OCI-LY1 (cell line): ENCODE data around the gene TEX26.

Experiments used
- CTCF ChIP-seq: fragments of 200-600 bp; sonication (generic), shearing (Covaris generic); IDR thresholded peaks from 2 replicates; pipeline ENCODE4 v1.5.1; 2017; ENCODE audit warnings: mild to moderate bottlenecking, antibody characterized with exemption, low read length, moderate library complexity, mixed read lengths
- EZH2 ChIP-seq: fragments of 200-600 bp; sonication (generic), shearing (Covaris generic); IDR thresholded peaks from 2 replicates; pipeline ENCODE4 v1.8.0; 2017; ENCODE audit warnings: borderline replicate concordance, mixed run types, mild to moderate bottlenecking, antibody characterized with exemption, low read length, moderate library complexity, mixed read lengths

- no peak for TF ChIP-seq CTCF
- no peak for TF ChIP-seq EZH2
Observed at GRCh38 chr13:30995331-30995730, 62.9 kb downstream of the TEX26 start.
